DND-41 (cell line): Measurements from ENCODE around the gene KPTN.

Experiments used
- ATAC-seq: fragments of 200-7000 bp; cut with Tn5 transposase; 3 replicates; pipeline ENCODE4 v1.9.1; 2021; ENCODE audit warnings: low read depth; ENCODE audit not compliant: insufficient read depth
- DNase-seq: peaks from one replicate; pipeline ENCODE4 v3.0.0-alpha.2; 2020
- H2AFZ ChIP-seq: 2 replicates; pipeline ENCODE4 v1.6.0; 2012; ENCODE audit warnings: low read depth, low read length
- H3K27ac ChIP-seq: 2 replicates; pipeline ENCODE4 v1.5.1; 2012; ENCODE audit warnings: low read length, inconsistent platforms
- H3K27me3 ChIP-seq: fragments of 200-600 bp; sonication (generic); 2 replicates; pipeline ENCODE4 v1.6.0; 2012; ENCODE audit warnings: low read length, mild to moderate bottlenecking, inconsistent platforms; ENCODE audit not compliant: insufficient read depth, poor library complexity
- H3K36me3 ChIP-seq: 2 replicates; pipeline ENCODE4 v1.5.1; 2012; ENCODE audit warnings: low read length, inconsistent platforms; ENCODE audit not compliant: insufficient read depth
- H3K4me1 ChIP-seq: 2 replicates; pipeline ENCODE4 v1.5.1; 2012; ENCODE audit warnings: mild to moderate bottlenecking, low read length; ENCODE audit not compliant: insufficient read depth
- H3K4me2 ChIP-seq: 2 replicates; pipeline ENCODE4 v1.6.0; 2012; ENCODE audit warnings: mild to moderate bottlenecking, moderate library complexity, low read length, inconsistent platforms; ENCODE audit not compliant: insufficient read depth
- H3K4me3 ChIP-seq, 2 experiments: fragments of 200-600 bp in 1 of 2; shearing (Covaris generic) in 1 of 2; 2 replicates each; pipeline ENCODE4 v1.5.1; 2012 to 2016; ENCODE audit warnings: inconsistent platforms in 2 of 2, low read length in 2 of 2, mild to moderate bottlenecking in 2 of 2, low read depth in 1 of 2, moderate library complexity in 1 of 2
- H3K79me2 ChIP-seq: 2 replicates; pipeline ENCODE4 v1.6.0; 2012; ENCODE audit warnings: low read length, inconsistent platforms; ENCODE audit not compliant: insufficient read depth
- H3K9ac ChIP-seq: 2 replicates; pipeline ENCODE4 v1.6.0; 2012; ENCODE audit warnings: low read depth, mild to moderate bottlenecking, inconsistent platforms, low read length, moderate library complexity
- H3K9me3 ChIP-seq: 2 replicates; pipeline ENCODE4 v1.5.1; 2012; ENCODE audit warnings: low read length, moderate library complexity, mild to moderate bottlenecking, inconsistent platforms; ENCODE audit not compliant: insufficient read depth, severe bottlenecking
- H4K20me1 ChIP-seq: 2 replicates; pipeline ENCODE4 v1.6.0; 2012; ENCODE audit warnings: low read length; ENCODE audit not compliant: insufficient read depth
- CTCF ChIP-seq: IDR thresholded peaks from 2 replicates; pipeline ENCODE4 v1.5.1; 2012; ENCODE audit warnings: borderline replicate concordance, low read length, moderate library complexity, mild to moderate bottlenecking; ENCODE audit not compliant: poor library complexity, severe bottlenecking; ENCODE audit errors: extremely low read depth
- EZH2 ChIP-seq: IDR thresholded peaks from 3 replicates; pipeline ENCODE4 v1.6.1; 2012; ENCODE audit warnings: borderline replicate concordance, low read depth, mild to moderate bottlenecking, moderate library complexity, low read length, inconsistent platforms; ENCODE audit not compliant: severe bottlenecking

KPTN gene

GRCh38 chr19:47498561-47498960 lies 14.5 kb upstream of the KPTN start:
- ATAC-seq = no peak
- Histone ChIP-seq H4K20me1 (peaks cover 44% of the 10 kb centered on the region), H2AFZ (no peak overlapping the region), H3K36me3 (peaks cover 80% of the 10 kb centered on the region), H3K4me3 (no peak overlapping the region), H3K9ac (no peak overlapping the region), H3K79me2 (no peaks in the 10 kb centered on the region; the same call in 1 of the 2 replicates), H3K9me3 (no peaks in the 10 kb centered on the region), H3K4me2 (no peak overlapping the region), H3K27me3 (no peaks in the 10 kb centered on the region), H3K4me1 (no peaks in the 10 kb centered on the region), H3K27ac (no peak overlapping the region)
- DNase-seq = no peak
- no peak for TF ChIP-seq EZH2
- TF ChIP-seq CTCF = no peak

GRCh38 chr19:47497821-47498520 lies 14.0 kb upstream of the KPTN start:
- no peaks in the 10 kb centered on the region for H3K27me3 ChIP-seq
- no peaks in the 10 kb centered on the region for H3K9me3 ChIP-seq
- H3K36me3 ChIP-seq = peaks cover 79% of the 10 kb centered on the region
- peaks cover 39% of the 10 kb centered on the region for H4K20me1 ChIP-seq
- TF ChIP-seq CTCF (no peak), EZH2 (no peak)
- H3K4me2 ChIP-seq = no peak overlapping the region
- no peaks in the 10 kb centered on the region for H3K4me1 ChIP-seq
- no peak for DNase-seq
- no peak overlapping the region for H3K4me3 ChIP-seq
- H3K79me2 ChIP-seq = no peaks in the 10 kb centered on the region; the same call in 1 of the 2 replicates
- H2AFZ ChIP-seq = no peak overlapping the region
- no peak overlapping the region for H3K9ac ChIP-seq
- no peak overlapping the region for H3K27ac ChIP-seq
- no peak for ATAC-seq

GRCh38 chr19:47497050-47497766 lies 13.2 kb upstream of the KPTN start:
- H3K9me3 ChIP-seq = no peaks in the 10 kb centered on the region
- no peak overlapping the region for H3K4me2 ChIP-seq
- no peaks in the 10 kb centered on the region; the same call in 1 of the 2 replicates for H3K79me2 ChIP-seq
- H3K36me3 ChIP-seq = peaks cover 79% of the 10 kb centered on the region
- H3K4me1 ChIP-seq = no peaks in the 10 kb centered on the region
- no peak overlapping the region for H3K4me3 ChIP-seq
- TF ChIP-seq EZH2 (no peak), CTCF (no peak)
- H3K27me3 ChIP-seq = no peaks in the 10 kb centered on the region
- ATAC-seq (no peak), DNase-seq (no peak)
- H3K9ac ChIP-seq = no peak overlapping the region
- peaks cover 38% of the 10 kb centered on the region for H4K20me1 ChIP-seq
- no peak overlapping the region for H3K27ac ChIP-seq
- no peak overlapping the region for H2AFZ ChIP-seq
